ENCODE data around the gene GRAMD1B. TPM values are rescaled to one million over a fixed set of nuclear protein-coding genes. Genes with fewer than 3 reads are reported as not detected.

The GRAMD1B gene
- total RNA-seq, 4 donors from 2014 or later = 0.61 to 1.7 (median 1.1) TPM

- 83 to 90% methylated on average over 3 to 4 of the region's 4 CpGs for WGBS, 2 donors
Observed at GRCh38 chr11:123611698-123612097, 181.6 kb downstream of the GRAMD1B start.

GRCh38 chr11:123616505-123617198, 186.6 kb downstream of the GRAMD1B start:
- peaks cover 0 to 7% (median 0%) of the 10 kb centered on the region in 3 donors for H3K36me3 ChIP-seq
- no peaks in the 10 kb centered on the region for H3K27me3 ChIP-seq
- no peak overlapping the region for H3K4me3 ChIP-seq
- DNase-seq = no peak
- H3K9me3 ChIP-seq = no peaks in the 10 kb centered on the region
- no peak overlapping the region for H3K27ac ChIP-seq
- intact Hi-C loops (cut with DNase I) = no loop called here
- 33 to 57% methylated on average over 11 of the region's 11 CpGs for whole genome bisulfite sequencing, 2 donors
- H3K4me1 ChIP-seq = peaks cover 0 to 11% (median 9%) of the 10 kb centered on the region in 3 donors
- TF ChIP-seq CTCF (IDR thresholded peaks at IDR 0.05) = no peak

More at GRCh38 chr11:123611698-123612097, 181.6 kb downstream of the GRAMD1B start:
- Histone ChIP-seq H3K4me3 (no peak overlapping the region), H3K9me3 (no peaks in the 10 kb centered on the region), H3K36me3 (peaks cover 0 to 7% (median 0%) of the 10 kb centered on the region in 3 donors), H3K27me3 (no peaks in the 10 kb centered on the region), H3K27ac (no peak overlapping the region), H3K4me1 (peaks cover 0 to 8% (median 7%) of the 10 kb centered on the region in 3 donors)
- no peak for DNase-seq
- TF ChIP-seq POLR2A (IDR thresholded peaks at IDR 0.05) = no peak
- TF ChIP-seq CTCF (IDR thresholded peaks at IDR 0.05) = no peak
- intact Hi-C loops (cut with DNase I) = no loop called here

DNA sequence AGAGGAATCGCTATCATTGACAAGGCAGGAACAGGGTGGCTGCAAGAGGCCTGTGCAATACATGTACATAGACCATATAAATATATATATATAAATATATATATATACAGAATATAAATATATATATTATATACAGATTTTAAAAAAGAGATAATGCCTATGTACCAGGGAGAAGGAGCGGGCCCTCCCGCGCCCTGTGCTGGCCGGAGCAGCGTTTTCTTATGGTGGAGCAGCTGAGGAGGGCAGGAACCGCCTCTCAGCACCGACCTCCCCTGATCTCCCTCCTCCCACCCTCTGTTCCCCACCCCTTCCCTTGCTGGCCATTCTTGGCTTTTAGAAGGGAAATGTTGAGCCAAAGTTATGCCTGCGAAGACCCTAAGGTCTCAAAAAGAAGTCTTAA, 192.5 kb downstream of the GRAMD1B start:
- no peak overlapping the region for H3K4me3 ChIP-seq
- DNase-seq = no peak
- no peak overlapping the region for H3K27ac ChIP-seq
- TF ChIP-seq POLR2A (IDR thresholded peaks at IDR 0.05) (no peak), CTCF (IDR thresholded peaks at IDR 0.05) (no peak)
- intact Hi-C loops (cut with DNase I) = no loop called here
- H3K27me3 ChIP-seq = no peaks in the 10 kb centered on the region
- no peaks in the 10 kb centered on the region for H3K36me3 ChIP-seq
- no peaks in the 10 kb centered on the region for H3K9me3 ChIP-seq
- WGBS, 2 donors = 89 to 91% methylated on average over 9 of the region's 9 CpGs
- no peaks in the 10 kb centered on the region for H3K4me1 ChIP-seq

GRCh38 chr11:123624974-123625373, 194.9 kb downstream of the GRAMD1B start:
- Histone ChIP-seq H3K36me3 (no peaks in the 10 kb centered on the region), H3K27me3 (no peaks in the 10 kb centered on the region), H3K27ac (no peak overlapping the region), H3K4me3 (no peak overlapping the region), H3K4me1 (no peaks in the 10 kb centered on the region), H3K9me3 (no peaks in the 10 kb centered on the region)
- intact Hi-C loops (cut with DNase I) = no loop called here
- TF ChIP-seq POLR2A (IDR thresholded peaks at IDR 0.05) (no peak), CTCF (IDR thresholded peaks at IDR 0.05) (no peak)
- no peak for DNase-seq
- WGBS, 2 donors = 76 to 87% methylated on average over 2 of the region's 2 CpGs

DNA sequence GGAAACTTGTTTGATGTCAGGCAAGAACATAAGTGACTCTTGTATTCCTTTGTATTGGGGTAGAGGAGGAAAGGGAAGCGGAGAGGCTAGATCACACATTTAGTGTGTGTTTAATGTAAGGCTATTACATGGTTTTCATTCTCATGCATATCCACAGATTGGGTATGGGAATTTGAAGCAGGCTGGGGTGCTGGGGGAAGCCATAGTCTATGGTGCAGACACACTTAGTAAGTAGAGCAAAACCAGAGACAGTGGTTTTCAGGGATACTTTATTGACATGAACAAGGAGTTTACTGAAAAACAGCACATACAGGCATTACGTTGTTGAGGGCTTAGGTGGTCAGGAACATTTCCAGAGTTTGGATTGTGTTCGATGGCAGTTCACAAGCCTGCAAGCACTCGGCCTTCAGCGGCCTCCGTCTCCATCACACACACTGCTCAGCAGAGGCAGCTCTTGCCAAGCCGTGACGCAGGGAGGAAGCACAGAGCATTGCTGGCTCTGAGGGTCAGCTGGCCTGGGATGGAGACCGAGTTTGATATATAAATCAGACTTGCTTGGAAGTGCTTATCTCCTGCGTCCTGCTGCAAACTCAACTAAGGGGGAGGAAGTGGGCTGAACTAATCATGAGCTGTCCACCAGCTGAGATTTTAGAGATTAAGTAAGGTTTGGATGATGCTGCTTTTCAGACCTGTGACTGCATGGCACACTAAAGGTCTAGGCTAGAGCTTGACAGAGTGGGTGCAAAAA, 199.0 kb downstream of the GRAMD1B start:
- no peak for TF ChIP-seq CTCF (IDR thresholded peaks at IDR 0.05)
- no peak for TF ChIP-seq POLR2A (IDR thresholded peaks at IDR 0.05)
- DNase-seq = no peak
- no peaks in the 10 kb centered on the region for H3K36me3 ChIP-seq
- H3K27me3 ChIP-seq = no peaks in the 10 kb centered on the region
- H3K9me3 ChIP-seq = no peaks in the 10 kb centered on the region
- no peaks in the 10 kb centered on the region for H3K4me1 ChIP-seq
- intact Hi-C loops (cut with DNase I) = no loop called here
- no peak overlapping the region for H3K4me3 ChIP-seq
- 58 to 68% methylated on average over 7 to 10 of the region's 10 CpGs for WGBS, 2 donors
- no peak overlapping the region for H3K27ac ChIP-seq

Data from esophagus squamous epithelium (tissue), 5 donors.